Measurements from ENCODE around the gene TTC33. TPM values are rescaled to one million over a fixed set of nuclear protein-coding genes. Genes with fewer than 3 reads are reported as not detected.
"Not testable (repeated sequence)": the region's sequence is repeated elsewhere in the genome, so short reads cannot be mapped to it uniquely, and the experiment has no call there.

TTC33 gene
- total RNA-seq, 1 donor from 2014 or later = 11.7 TPM

DNA sequence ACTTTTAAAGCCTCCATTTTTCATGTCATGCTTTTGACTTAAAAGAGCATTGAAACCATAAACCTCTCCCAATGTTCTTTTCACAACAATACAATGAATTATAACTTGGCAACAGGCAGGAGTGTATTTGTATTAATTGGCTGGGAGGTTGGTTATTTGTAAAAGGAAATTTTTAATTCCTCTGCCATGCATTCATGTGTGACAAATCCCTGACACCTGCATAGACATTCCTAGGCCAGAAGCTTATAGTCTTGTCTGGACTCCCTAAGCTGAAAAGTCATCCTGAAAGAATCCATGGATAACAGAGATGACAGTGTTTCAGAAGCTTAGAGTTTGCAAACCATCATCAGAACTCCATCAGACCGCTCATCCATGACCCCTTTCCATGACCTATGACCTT is 152.4 kb downstream of the TTC33 start:
- Mint-ChIP-seq H3K36me3 (ENCODE audit: unreplicated experiment) (no peaks in the 10 kb centered on the region), H3K27me3 (ENCODE audit: unreplicated experiment) (no peaks in the 10 kb centered on the region), H3K9me3 (ENCODE audit: unreplicated experiment) (no peaks in the 10 kb centered on the region), H3K27ac (ENCODE audit: unreplicated experiment) (no peak overlapping the region), H3K4me1 (ENCODE audit: low read depth, unreplicated experiment) (peaks cover 2% of the 10 kb centered on the region), H3K4me3 (ENCODE audit: unreplicated experiment) (no peak overlapping the region)
- TF ChIP-seq, protein P1, sequence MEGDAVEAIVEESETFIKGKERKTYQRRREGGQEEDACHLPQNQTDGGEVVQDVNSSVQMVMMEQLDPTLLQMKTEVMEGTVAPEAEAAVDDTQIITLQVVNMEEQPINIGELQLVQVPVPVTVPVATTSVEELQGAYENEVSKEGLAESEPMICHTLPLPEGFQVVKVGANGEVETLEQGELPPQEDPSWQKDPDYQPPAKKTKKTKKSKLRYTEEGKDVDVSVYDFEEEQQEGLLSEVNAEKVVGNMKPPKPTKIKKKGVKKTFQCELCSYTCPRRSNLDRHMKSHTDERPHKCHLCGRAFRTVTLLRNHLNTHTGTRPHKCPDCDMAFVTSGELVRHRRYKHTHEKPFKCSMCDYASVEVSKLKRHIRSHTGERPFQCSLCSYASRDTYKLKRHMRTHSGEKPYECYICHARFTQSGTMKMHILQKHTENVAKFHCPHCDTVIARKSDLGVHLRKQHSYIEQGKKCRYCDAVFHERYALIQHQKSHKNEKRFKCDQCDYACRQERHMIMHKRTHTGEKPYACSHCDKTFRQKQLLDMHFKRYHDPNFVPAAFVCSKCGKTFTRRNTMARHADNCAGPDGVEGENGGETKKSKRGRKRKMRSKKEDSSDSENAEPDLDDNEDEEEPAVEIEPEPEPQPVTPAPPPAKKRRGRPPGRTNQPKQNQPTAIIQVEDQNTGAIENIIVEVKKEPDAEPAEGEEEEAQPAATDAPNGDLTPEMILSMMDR (IDR thresholded peaks at IDR 0.05; ENCODE audit: partially characterized antibody, unreplicated experiment) = no peak
- DNase-seq = no peak

DNA sequence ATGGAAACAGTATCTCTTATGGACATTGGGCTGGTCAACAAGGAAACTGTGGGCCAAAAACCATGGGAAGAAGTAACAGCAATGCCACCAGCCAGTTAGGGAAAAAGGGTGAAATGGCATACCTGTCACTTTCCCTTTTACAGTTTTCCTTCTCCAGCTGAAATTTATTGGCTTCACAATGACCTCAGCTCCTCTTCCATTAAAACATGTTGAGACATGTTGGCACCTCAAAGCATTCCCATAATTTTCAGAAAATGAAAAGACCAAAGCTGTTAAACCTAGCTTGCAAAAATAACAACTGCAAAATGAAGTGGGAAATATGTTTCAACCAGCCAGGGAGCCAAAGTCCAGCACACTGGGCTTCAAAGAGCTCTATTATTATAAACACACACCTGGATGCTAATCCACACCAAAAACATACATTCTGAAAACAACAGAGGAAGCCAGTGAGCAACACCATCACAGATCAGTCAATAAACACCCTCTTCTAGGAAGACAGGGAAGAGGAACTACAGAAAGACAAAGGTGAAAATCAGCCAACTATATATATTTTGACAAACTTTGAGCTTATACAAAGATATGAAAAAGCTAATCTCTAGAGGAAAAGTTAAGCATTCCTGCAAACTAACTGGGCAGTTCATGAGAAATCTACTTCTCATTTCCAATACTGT is 154.4 kb downstream of the TTC33 start:
- Mint-ChIP-seq H3K4me3 (ENCODE audit: unreplicated experiment) (no peak overlapping the region), H3K9me3 (ENCODE audit: unreplicated experiment) (no peaks in the 10 kb centered on the region), H3K4me1 (ENCODE audit: low read depth, unreplicated experiment) (peaks cover 2% of the 10 kb centered on the region), H3K27me3 (ENCODE audit: unreplicated experiment) (no peaks in the 10 kb centered on the region), H3K27ac (ENCODE audit: unreplicated experiment) (no peak overlapping the region), H3K36me3 (ENCODE audit: unreplicated experiment) (no peaks in the 10 kb centered on the region)
- no peak for DNase-seq
- TF ChIP-seq, protein P1 (IDR thresholded peaks at IDR 0.05; ENCODE audit: partially characterized antibody, unreplicated experiment) = no peak

DNA sequence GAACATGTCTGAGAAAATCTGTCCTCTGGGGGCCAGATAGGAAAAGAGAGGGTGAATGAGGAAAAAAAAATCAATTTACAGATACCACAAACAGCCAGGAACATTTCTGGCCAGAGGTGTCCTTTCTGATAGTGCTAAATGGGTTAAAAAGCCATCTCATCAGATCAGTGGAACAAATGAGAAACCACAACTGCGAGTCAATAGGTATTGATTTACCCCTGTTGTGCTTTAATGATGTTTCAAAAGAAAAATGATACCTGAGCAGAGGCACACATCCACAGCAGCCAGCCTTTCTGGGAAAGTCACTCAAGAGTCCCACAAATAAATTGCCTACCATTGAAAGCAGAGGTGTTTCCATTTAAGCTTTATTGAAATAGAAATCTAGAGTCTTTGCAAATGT is 155.4 kb downstream of the TTC33 start:
- no peaks in the 10 kb centered on the region for H3K27me3 Mint-ChIP-seq (ENCODE audit: unreplicated experiment)

DNA sequence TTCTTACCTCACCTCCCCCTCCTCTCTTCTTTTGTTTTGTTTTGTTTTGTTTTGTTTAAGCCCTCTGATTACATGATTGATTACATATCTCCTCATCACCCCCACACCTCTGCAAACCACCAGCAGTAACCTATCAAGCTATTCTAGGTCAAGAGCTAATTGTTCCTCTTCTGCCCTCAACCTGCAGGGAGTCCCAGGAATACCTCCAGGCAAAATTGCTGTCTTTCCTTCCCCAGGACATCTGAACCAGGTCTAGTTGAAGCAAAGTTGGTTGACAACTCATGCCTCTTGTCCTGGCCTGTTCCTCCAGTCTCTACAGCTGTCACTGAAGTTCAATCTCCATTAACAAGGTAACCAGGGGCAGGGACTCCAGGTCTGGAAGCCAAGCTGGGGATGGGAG is 156.1 kb downstream of the TTC33 start:
- DNase-seq = no peak
- Mint-ChIP-seq H3K4me3 (ENCODE audit: unreplicated experiment) (no peak overlapping the region), H3K36me3 (ENCODE audit: unreplicated experiment) (no peaks in the 10 kb centered on the region), H3K27ac (ENCODE audit: unreplicated experiment) (no peak overlapping the region), H3K9me3 (ENCODE audit: unreplicated experiment) (no peaks in the 10 kb centered on the region), H3K4me1 (ENCODE audit: low read depth, unreplicated experiment) (peaks cover 2% of the 10 kb centered on the region), H3K27me3 (ENCODE audit: unreplicated experiment) (no peaks in the 10 kb centered on the region)
- TF ChIP-seq, protein P1 (IDR thresholded peaks at IDR 0.05; ENCODE audit: partially characterized antibody, unreplicated experiment) = no peak

More for the DNA sequence above, 155.4 kb downstream of the TTC33 start:
- Mint-ChIP-seq H3K27ac (ENCODE audit: unreplicated experiment) (peak overlapping the region; percentile 16), H3K9me3 (ENCODE audit: unreplicated experiment) (no peaks in the 10 kb centered on the region), H3K4me3 (ENCODE audit: unreplicated experiment) (no peak overlapping the region), H3K4me1 (ENCODE audit: low read depth, unreplicated experiment) (peaks cover 2% of the 10 kb centered on the region), H3K36me3 (ENCODE audit: unreplicated experiment) (no peaks in the 10 kb centered on the region)
- TF ChIP-seq, protein P1 (IDR thresholded peaks at IDR 0.05; ENCODE audit: partially characterized antibody, unreplicated experiment) = no peak
- DNase-seq = no peak

DNA sequence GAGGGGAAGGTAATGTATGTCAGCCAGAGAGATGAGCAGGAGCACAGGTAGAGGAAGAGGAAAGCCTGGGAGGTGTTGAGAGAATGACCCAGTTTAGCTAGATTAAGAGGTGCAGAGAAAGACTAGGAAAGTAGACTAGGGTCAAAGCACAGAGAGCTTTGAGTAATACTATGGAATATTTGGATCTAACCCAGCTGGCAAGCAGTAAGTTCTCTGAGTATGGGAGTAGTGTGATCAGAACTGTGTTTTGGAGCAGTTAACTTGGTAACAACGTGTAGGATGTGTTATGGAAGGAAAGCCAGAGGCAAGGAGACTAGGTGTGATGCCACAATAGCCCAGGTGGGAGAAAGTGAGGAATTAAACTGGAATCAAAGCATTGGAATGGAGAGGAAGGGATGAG is 160.9 kb downstream of the TTC33 start:
- TF ChIP-seq, protein P1 (IDR thresholded peaks at IDR 0.05; ENCODE audit: partially characterized antibody, unreplicated experiment) = no peak
- no peak for DNase-seq
- Mint-ChIP-seq H3K4me1 (ENCODE audit: low read depth, unreplicated experiment) (peaks cover 2% of the 10 kb centered on the region), H3K27ac (ENCODE audit: unreplicated experiment) (no peak overlapping the region), H3K27me3 (ENCODE audit: unreplicated experiment) (no peaks in the 10 kb centered on the region), H3K4me3 (ENCODE audit: unreplicated experiment) (no peak overlapping the region), H3K36me3 (ENCODE audit: unreplicated experiment) (no peaks in the 10 kb centered on the region), H3K9me3 (ENCODE audit: unreplicated experiment) (no peaks in the 10 kb centered on the region)

DNA sequence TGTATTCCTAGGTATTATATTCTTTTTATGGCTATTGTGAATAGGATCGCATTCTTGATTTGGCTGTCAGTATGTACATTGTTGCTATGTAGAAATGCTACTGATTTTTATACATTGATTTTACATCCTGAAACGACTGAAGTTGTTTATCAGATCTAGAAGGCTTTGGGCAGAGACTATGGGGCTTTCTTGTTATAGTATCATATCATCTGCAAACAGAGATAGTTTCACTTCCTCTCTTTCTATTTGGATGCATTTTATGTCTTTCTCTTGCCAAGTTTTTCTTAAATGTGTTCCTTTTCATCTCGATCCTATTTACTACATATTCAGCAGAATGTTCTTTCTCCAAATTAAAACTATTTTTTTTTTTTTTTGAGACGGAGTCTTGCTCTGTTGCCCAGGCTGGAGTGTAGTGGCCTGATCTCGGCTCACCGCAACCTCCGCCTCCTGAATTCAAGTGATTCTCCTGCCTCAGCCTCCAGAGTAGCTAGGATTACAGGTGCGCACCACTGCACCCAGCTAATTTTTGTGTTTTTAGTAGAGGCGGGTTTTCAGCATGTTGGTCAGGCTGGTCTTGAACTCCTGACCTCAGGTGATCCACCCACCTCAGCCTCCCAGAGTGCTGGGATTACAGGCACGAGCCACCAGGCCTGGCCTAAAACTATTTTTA is 163.9 kb downstream of the TTC33 start:
- H3K27ac Mint-ChIP-seq (ENCODE audit: unreplicated experiment); H3K4me1 Mint-ChIP-seq (ENCODE audit: low read depth, unreplicated experiment); H3K4me3 Mint-ChIP-seq (ENCODE audit: unreplicated experiment); H3K36me3 Mint-ChIP-seq (ENCODE audit: unreplicated experiment); DNase-seq; H3K9me3 Mint-ChIP-seq (ENCODE audit: unreplicated experiment); H3K27me3 Mint-ChIP-seq (ENCODE audit: unreplicated experiment): not testable (repeated sequence)

All from glutamatergic neuron (in vitro differentiated cells).